ENCODE data around the gene GSAP.

The GSAP gene

GRCh38 chr7:77316219-77316978 lies 99.8 kb downstream of the GSAP start:
- TF ChIP-seq CTCF (IDR thresholded peaks at IDR 0.05; ENCODE audit: extremely low read depth, insufficient read depth, missing control alignments), result no peak
- in situ Hi-C loops (cut with MboI; ENCODE audit: low pct_unique_long_range_greater_than_20kb, low sequenced_read_pairs, unreplicated experiment), result no loop called here
- no peak for DNase-seq (ENCODE audit: low spot score)

- no peak for DNase-seq (ENCODE audit: low spot score)
- in situ Hi-C loops (cut with MboI; ENCODE audit: low pct_unique_long_range_greater_than_20kb, low sequenced_read_pairs, unreplicated experiment), result no loop called here
- no peak for TF ChIP-seq CTCF (IDR thresholded peaks at IDR 0.05; ENCODE audit: extremely low read depth, insufficient read depth, missing control alignments)
Observed at GRCh38 chr7:77315182-77315591, 101.0 kb downstream of the GSAP start.

GRCh38 chr7:77313876-77314480 lies 102.2 kb downstream of the GSAP start:
- TF ChIP-seq CTCF (IDR thresholded peaks at IDR 0.05; ENCODE audit: extremely low read depth, insufficient read depth, missing control alignments), result no peak
- no peak for DNase-seq (ENCODE audit: low spot score)
- in situ Hi-C loops (cut with MboI; ENCODE audit: low pct_unique_long_range_greater_than_20kb, low sequenced_read_pairs, unreplicated experiment), result no loop called here

- no peak for TF ChIP-seq CTCF (IDR thresholded peaks at IDR 0.05; ENCODE audit: extremely low read depth, insufficient read depth, missing control alignments)
- in situ Hi-C loops (cut with MboI; ENCODE audit: low pct_unique_long_range_greater_than_20kb, low sequenced_read_pairs, unreplicated experiment), result no loop called here
- DNase-seq (ENCODE audit: low spot score), result no peak
Observed at GRCh38 chr7:77313085-77313484, 103.1 kb downstream of the GSAP start.

- TF ChIP-seq CTCF (IDR thresholded peaks at IDR 0.05; ENCODE audit: extremely low read depth, insufficient read depth, missing control alignments), result no peak
- DNase-seq (ENCODE audit: low spot score), result no peak
- in situ Hi-C loops (cut with MboI; ENCODE audit: low pct_unique_long_range_greater_than_20kb, low sequenced_read_pairs, unreplicated experiment), result no loop called here
Observed at GRCh38 chr7:77310982-77311381, 105.2 kb downstream of the GSAP start.

GRCh38 chr7:77309714-77310220 lies 106.4 kb downstream of the GSAP start:
- no peak for TF ChIP-seq CTCF (IDR thresholded peaks at IDR 0.05; ENCODE audit: extremely low read depth, insufficient read depth, missing control alignments)
- DNase-seq (ENCODE audit: low spot score), result no peak
- in situ Hi-C loops (cut with MboI; ENCODE audit: low pct_unique_long_range_greater_than_20kb, low sequenced_read_pairs, unreplicated experiment), result no loop called here

Measured in GM13977 (cell line).